Stomach (tissue), 19 donors: Measurements from ENCODE around the gene TTLL3. TPM values are rescaled to one million over a fixed set of nuclear protein-coding genes. Genes with fewer than 3 reads are reported as not detected.

ENCODE experiments used
- DNase-seq, 2 donors: peaks; one replicate each; pipeline versions ENCODE4 v3.0.0 to v3.0.0-alpha.2; 2013 to 2019
- H3K27ac ChIP-seq, 5 donors: fragments of 200-600 bp in 4 of 5; sonication (generic) in 4 of 5; one replicate each; pipeline ENCODE4 v1.5.1; 2013 to 2019; ENCODE audit warnings: mild to moderate bottlenecking in 1 of 5, moderate library complexity in 1 of 5
- H3K27me3 ChIP-seq, 3 donors: fragments of 200-600 bp; sonication (generic); one replicate each; pipeline ENCODE4 v1.5.1; 2017 to 2019; ENCODE audit warnings: mixed run types in 1 of 3
- H3K36me3 ChIP-seq, 4 donors: fragments of 200-600 bp; sonication (generic); 1 replicate in 3 of 4; 2 replicates in 1 of 4; pipeline ENCODE4 v1.5.1; 2016 to 2019
- H3K4me1 ChIP-seq, 4 donors: fragments of 200-600 bp; sonication (generic); one replicate each; pipeline ENCODE4 v1.5.1; 2016 to 2019
- H3K4me3 ChIP-seq, 4 donors: fragments of 200-600 bp; sonication (generic) in 3 of 4; one replicate each; pipeline ENCODE4 v1.5.1; 2016 to 2019; ENCODE audit warnings: mild to moderate bottlenecking in 1 of 4
- H3K9me3 ChIP-seq, 4 donors: fragments of 200-600 bp; sonication (generic); one replicate each; pipeline ENCODE4 v1.5.1; 2016 to 2019
- CTCF ChIP-seq, 7 experiments: fragments of 450-650 bp in 4 of 7; fragments of 200-600 bp in 3 of 7; sonication (generic) in 3 of 7; IDR thresholded peaks; one replicate each; pipeline ENCODE4 v1.5.1; 2016 to 2019; ENCODE audit warnings: antibody characterized with exemption in 7 of 7, control low read depth in 2 of 7, mild to moderate bottlenecking in 1 of 7
- EP300 ChIP-seq: sonication (generic); formaldehyde crosslinking; IDR thresholded peaks from one replicate; pipeline ENCODE4 v1.6.1; 2017; ENCODE audit warnings: antibody characterized with exemption
- POLR2A ChIP-seq, 4 donors: fragments of 450-650 bp; IDR thresholded peaks; one replicate each; pipeline ENCODE4 v1.6.1; 2016; ENCODE audit warnings: antibody characterized with exemption in 4 of 4, control low read depth in 2 of 4, mild to moderate bottlenecking in 1 of 4, moderate library complexity in 1 of 4
- POLR2AphosphoS5 ChIP-seq, 3 donors: sonication (generic); formaldehyde crosslinking; IDR thresholded peaks; one replicate each; pipeline ENCODE4 v1.6.1; 2016; ENCODE audit warnings: antibody characterized with exemption in 3 of 3
- WGBS, 5 donors: extraction: QIAGEN DNeasy Blood & Tissue Kit in 3 of 5; methylation state at CpG; one replicate each; pipeline versions ENCODE4 v1.1.5 to v1.1.7; 2013 to 2018; 5-methylcytosine and 5-hydroxymethylcytosine counted together
- intact Hi-C: fragments of 100-400 bp; cut with DNase I; formaldehyde crosslinking; loops from one replicate; pipeline ENCODE4 v1.15.1; 2023; ENCODE audit warnings: low total_unique reads
- long read RNA-seq, 10 donors: transcript quantifications; one replicate each; lab custom pipeline, GENCODE V29; 2026
- polyA plus RNA-seq, 3 donors: library from polyadenylated mRNA; stranded (reverse); fragments of 200-250 nt; gene quantifications; one replicate each; pipeline ENCODE4 v1.2.3, GENCODE V29; 2013
- total RNA-seq, 5 donors: library from RNA; depleted of rRNA; stranded (reverse); fragments of >200 nt; gene quantifications; one replicate each; pipeline versions ENCODE4 v1.1.0 to v1.2.3, GENCODE V29; 2014 to 2016
- donor health status: healthy with polysubstance abuse.
- donor health status: Bipolar disorder and iron deficiency.
- donor health status: healthy.

The TTLL3 gene
- total RNA-seq: 100 to 1,000 TPM in 4 of 5 donors, 10 to 100 TPM in 1; 50.3 to 593 (median 210) TPM
- polyA plus RNA-seq: 10 to 100 TPM in 1 of 3 donors, 1 to 10 TPM in 2; 6.7 to 34.0 (median 7.8) TPM
- long read RNA-seq, donor 1, full-length matches to known transcripts: 1 of 1 reads
- long read RNA-seq, donor 1, partial matches to known transcripts: 0 of 1 reads
- long read RNA-seq, donor 1, other reads (novel, unspliced or antisense): 0 of 1 reads
- long read RNA-seq, donor 2, partial matches to known transcripts: 0 of 3 reads
- long read RNA-seq, donor 2, other reads (novel, unspliced or antisense): 0 of 3 reads
- long read RNA-seq, donor 3, full-length matches to known transcripts: 5 of 5 reads
- long read RNA-seq, donor 3, partial matches to known transcripts: 0 of 5 reads
- long read RNA-seq, donor 3, other reads (novel, unspliced or antisense): 0 of 5 reads
- long read RNA-seq, donor 4: 0 reads
- long read RNA-seq, donor 5, full-length matches to known transcripts: 7 of 7 reads
- long read RNA-seq, donor 5, partial matches to known transcripts: 0 of 7 reads
- long read RNA-seq, donor 5, other reads (novel, unspliced or antisense): 0 of 7 reads
- long read RNA-seq, donor 6: 0 reads
- long read RNA-seq, donor 7, full-length matches to known transcripts: 2 of 2 reads
- long read RNA-seq, donor 7, partial matches to known transcripts: 0 of 2 reads
- long read RNA-seq, donor 7, other reads (novel, unspliced or antisense): 0 of 2 reads
- long read RNA-seq, donor 8, full-length matches to known transcripts: 1 of 16 reads
- long read RNA-seq, donor 8, partial matches to known transcripts: 7 of 16 reads
- long read RNA-seq, donor 8, other reads (novel, unspliced or antisense): 8 of 16 reads
- long read RNA-seq, donor 9, partial matches to known transcripts: 11 of 22 reads
- long read RNA-seq, donor 9, other reads (novel, unspliced or antisense): 9 of 22 reads
- long read RNA-seq, donor 10: 0 reads

DNA sequence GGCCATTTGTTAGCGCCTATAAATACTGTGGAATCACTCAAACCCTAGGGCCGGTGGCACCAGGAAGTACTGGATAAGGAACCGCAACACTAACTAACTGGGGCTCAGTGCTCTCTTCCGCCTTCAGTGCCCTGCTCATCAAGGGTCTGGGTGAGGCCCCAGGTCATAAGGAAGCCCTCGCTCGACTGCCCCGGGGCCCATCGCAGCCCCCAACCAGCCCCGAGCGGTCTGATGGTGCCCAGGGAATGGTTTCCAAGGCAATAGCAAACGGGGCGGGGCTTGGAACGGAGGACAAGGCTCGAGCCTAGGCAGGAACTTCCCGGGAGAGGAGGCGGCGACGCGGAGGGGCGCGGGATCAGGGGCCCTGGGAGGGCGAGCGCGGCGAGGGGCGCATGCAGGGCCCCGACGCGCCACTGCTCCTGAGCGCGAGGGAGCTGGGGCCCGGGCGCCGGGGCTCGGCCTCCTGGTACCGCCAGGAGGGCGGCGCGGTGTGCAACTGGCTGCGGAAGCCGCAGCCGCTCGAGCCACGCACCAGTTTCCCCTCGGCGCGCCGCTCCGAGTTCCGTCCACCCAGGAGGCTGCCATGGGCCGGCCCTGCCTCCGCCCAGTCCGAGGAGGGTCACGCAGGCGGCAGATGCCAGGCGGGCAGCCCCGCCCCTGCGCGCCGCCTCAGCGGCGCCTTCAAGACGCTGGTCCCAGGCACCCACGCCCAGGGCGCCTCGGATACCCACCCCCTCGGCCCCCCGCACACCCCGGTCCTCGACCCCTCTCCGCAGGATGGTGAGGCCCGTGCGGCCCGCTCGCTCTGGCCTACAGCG, at the start of gene TTLL3:
TSS of gene TTLL3 (plus strand) at position 648 of the 818 bp plus-strand sequence. CDS start 400 bp downstream, outside the sequence.
- WGBS, 5 donors: 0 to 2% (median 1%) methylated on average over 12 to 76 of the region's 76 CpGs
- TF ChIP-seq POLR2AphosphoS5 (IDR thresholded peaks at IDR 0.05): peak; percentile 20 to 88 (median 82)
- TF ChIP-seq POLR2A (IDR thresholded peaks at IDR 0.05): no peak
- TF ChIP-seq CTCF (IDR thresholded peaks at IDR 0.05): no peak
- TF ChIP-seq EP300: no peak

DNA sequence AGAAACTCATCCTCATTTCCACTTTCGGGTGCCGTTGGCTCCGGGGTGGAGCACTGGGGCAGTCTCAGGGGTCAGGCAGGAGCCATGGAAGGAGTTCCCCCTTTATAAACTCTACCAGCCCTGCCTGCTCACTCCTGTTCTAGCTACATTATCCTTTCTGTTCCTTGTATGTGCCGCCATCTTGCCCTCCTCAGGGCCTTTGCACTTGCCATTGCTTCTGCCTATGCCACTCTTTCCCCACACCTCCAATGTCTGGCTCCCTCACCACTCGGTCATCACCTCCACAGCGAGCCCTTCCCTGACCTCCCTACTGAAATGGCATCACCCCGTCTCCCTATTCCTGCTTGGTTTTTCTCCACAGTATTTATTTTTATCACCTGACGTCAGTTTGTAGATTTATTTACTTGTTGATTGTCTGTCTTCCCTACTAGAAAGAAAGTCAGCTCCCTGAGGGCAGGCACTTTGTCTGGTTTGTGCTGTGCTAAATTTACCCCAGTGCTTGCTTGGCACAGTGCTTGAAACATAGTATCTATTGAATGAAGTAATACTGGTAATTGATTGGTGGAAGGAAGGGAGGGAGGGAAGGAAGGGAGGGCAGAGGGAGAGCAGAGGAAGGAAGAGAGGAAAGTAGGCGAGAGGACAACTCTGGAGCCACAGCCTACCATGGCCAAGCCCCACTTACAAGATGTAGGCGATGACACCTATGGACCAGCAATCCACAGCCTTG, 49.1 kb upstream of the TTLL3 start:
- no peak overlapping the region for H3K27ac ChIP-seq
- TF ChIP-seq EP300 (no peak), CTCF (IDR thresholded peaks at IDR 0.05) (no peak), POLR2AphosphoS5 (IDR thresholded peaks at IDR 0.05) (no peak), POLR2A (IDR thresholded peaks at IDR 0.05) (no peak)
- no peaks in the 10 kb centered on the region for H3K4me1 ChIP-seq
- WGBS, 5 donors: 91 to 97% (median 95%) methylated on average over 10 of the region's 10 CpGs
- no peaks in the 10 kb centered on the region for H3K9me3 ChIP-seq
- H3K27me3 ChIP-seq: no peaks in the 10 kb centered on the region
- intact Hi-C loops: no loop called here
- peaks cover 42 to 93% (median 80%) of the 10 kb centered on the region in 4 donors for H3K36me3 ChIP-seq
- H3K4me3 ChIP-seq: no peak overlapping the region
- DNase-seq: no peak

More for the DNA sequence above, at the start of gene TTLL3:
- Histone ChIP-seq H3K36me3 (peaks cover 29 to 49% (median 43%) of the 10 kb centered on the region in 4 donors), H3K4me3 (peak within 1 kb of the TSS; percentile 64 to 84 (median 73)), H3K27me3 (no peaks in the 10 kb centered on the region), H3K27ac (peak within 1 kb of the TSS; percentile 94 to 98 (median 96)), H3K9me3 (no peaks in the 10 kb centered on the region), H3K4me1 (peaks cover 17 to 38% (median 22%) of the 10 kb centered on the region in 4 donors)
- intact Hi-C loops: no loop called here
- peak; percentile 76 to 91 for DNase-seq

GRCh38 chr3:9761919-9762318, 48.1 kb upstream of the TTLL3 start:
- Histone ChIP-seq H3K4me1 (peaks cover 0 to 5% (median 2%) of the 10 kb centered on the region in 4 donors), H3K9me3 (no peaks in the 10 kb centered on the region), H3K36me3 (peaks cover 32 to 87% (median 71%) of the 10 kb centered on the region in 4 donors), H3K27ac (no peak overlapping the region), H3K27me3 (no peaks in the 10 kb centered on the region), H3K4me3 (no peak overlapping the region)
- TF ChIP-seq POLR2AphosphoS5 (IDR thresholded peaks at IDR 0.05) (no peak), POLR2A (IDR thresholded peaks at IDR 0.05) (no peak), EP300 (no peak)
- intact Hi-C loops: no loop called here
- 93 to 97% (median 96%) methylated on average over 5 of the region's 5 CpGs for WGBS, 5 donors
- DNase-seq: no peak

GRCh38 chr3:9762871-9763270, 47.2 kb upstream of the TTLL3 start:
- no peaks in the 10 kb centered on the region for H3K27me3 ChIP-seq
- peaks cover under 1 to 14% (median 7%) of the 10 kb centered on the region in 4 donors for H3K4me1 ChIP-seq
- no peaks in the 10 kb centered on the region for H3K9me3 ChIP-seq
- peaks cover 22 to 77% (median 62%) of the 10 kb centered on the region in 4 donors for H3K36me3 ChIP-seq
- TF ChIP-seq CTCF (IDR thresholded peaks at IDR 0.05): no peak
- TF ChIP-seq POLR2AphosphoS5 (IDR thresholded peaks at IDR 0.05): no peak
- TF ChIP-seq POLR2A (IDR thresholded peaks at IDR 0.05): no peak
- TF ChIP-seq EP300: no peak
- intact Hi-C loops: no loop called here
- no peak overlapping the region for H3K27ac ChIP-seq
- DNase-seq: no peak
- 89 to 95% (median 91%) methylated on average over 7 to 8 of the region's 8 CpGs for WGBS, 5 donors
- H3K4me3 ChIP-seq: no peak overlapping the region
